ENCODE measurements around the gene SMIM43. TPM values are rescaled to one million over a fixed set of nuclear protein-coding genes. Genes with fewer than 3 reads are reported as not detected.
A peak's percentile ranks its signal among the peaks of the same experiment; 100 is the strongest.
"Not testable (repeated sequence)": the region's sequence is repeated elsewhere in the genome, so short reads cannot be mapped to it uniquely, and the experiment has no call there.

Gene SMIM43
- total RNA-seq, 1 experiment from 2014 or later: 0.29 TPM

DNA sequence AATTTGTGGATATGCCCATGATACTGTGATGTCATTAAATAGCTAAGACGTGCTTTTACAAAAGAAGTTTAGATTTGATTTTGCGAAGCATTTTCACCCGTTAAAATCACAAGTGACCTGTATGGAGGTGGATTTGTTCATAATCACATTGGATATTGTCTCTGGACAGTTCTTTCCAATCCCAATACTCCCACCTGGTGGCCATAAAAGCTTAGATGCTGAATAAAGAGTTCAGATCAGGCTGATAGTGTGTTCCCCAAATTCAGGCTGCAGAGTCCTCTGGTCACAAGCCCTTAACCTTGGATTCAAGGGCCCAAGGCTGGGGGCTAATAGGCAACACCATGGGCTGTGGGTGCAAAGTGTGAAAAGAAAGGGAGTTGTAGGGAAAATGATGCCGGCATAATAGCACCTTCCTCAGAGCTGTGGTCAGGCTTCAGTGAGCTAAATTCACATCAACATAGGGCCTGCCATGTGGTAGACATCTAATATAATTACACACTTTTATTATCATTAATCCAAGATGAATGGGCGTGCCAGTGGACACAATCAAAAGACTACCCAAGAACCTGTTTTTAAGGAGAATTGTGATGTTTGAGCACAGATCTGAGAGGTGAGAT is 28.1 kb downstream of the SMIM43 start:
- peak; percentile 32 for DNase-seq (ENCODE audit: low read depth)

DNA sequence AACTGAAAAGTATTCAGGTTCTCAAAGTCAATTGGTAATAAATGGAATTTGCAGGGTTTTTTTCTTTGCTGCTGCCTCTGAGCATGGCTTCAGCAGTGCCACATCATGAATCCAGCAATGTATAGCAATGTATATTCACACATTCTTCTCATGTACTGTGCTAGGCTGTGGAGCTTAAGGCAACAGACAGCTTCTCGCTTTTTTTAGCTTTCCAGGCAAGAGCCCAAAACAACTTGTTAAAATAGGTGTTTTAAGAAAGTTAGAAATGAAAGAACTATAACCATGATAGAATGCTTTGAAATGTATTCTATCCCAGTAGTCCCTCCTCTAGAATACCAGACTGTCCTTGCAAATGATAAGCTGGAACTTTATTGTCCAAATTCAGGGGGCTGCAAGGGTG is 30.4 kb downstream of the SMIM43 start:
- no peak for DNase-seq (ENCODE audit: low read depth)

DNA sequence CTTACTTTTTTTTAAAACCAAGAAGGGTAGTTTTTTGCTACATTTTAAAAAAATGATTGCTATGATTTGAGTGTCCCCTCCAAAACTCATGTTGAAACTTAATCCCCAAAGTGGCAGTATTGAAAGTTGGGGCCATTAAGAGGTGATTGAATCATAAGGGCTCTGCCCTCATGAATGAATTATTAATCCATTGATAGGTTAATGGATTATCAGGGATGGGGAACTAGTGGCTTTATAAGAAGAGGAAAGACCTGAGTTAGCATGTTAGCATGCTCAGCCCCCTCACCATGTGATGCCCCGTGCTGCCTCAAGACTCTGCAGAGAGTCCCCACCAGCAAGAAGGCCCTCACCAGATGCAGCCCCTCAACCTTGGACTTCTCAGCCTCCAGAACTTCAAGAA is 31.0 kb downstream of the SMIM43 start:
- no peak for DNase-seq (ENCODE audit: low read depth)

DNA sequence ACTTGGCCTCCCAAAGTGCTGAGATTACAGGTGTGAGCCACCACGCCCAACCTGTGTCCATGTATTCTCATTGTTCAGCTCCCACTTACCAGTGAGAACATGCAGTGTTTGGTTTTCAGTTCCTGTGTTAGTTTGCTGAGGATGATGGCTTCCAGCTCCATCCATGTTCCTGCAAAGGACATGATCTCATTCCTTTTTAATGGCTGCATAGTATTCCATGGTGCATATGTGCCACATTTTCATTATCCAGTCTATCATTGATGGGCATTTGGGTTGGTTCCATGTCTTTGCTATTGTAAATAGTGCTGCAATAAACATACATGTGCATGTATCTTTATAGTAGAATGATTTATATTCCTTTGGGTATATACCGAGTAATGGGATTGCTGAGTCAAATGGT is 35.2 kb downstream of the SMIM43 start:
- not testable (repeated sequence) for DNase-seq (ENCODE audit: low read depth)

DNA sequence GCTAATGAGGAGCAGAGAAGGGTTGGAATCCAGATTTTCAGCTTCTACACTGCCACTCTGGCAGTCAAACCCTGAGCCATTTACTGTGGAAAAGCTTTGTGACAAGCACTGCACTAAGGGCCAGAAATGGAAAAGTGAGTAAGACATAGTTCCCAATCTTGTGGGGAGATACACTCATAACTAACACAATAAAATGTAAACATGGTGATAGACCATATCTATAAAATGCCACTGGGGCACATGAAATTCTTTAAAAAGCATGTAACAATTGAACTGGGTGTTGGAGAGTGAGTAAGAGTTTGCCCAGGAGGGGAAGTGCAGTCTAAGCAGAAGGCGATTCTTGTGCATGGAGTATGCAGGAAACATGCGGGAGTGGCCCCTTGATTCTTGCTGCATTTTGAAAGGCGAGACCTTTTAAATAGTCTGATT is 36.2 kb downstream of the SMIM43 start:
- DNase-seq (ENCODE audit: low read depth): peak; percentile 69

DNA sequence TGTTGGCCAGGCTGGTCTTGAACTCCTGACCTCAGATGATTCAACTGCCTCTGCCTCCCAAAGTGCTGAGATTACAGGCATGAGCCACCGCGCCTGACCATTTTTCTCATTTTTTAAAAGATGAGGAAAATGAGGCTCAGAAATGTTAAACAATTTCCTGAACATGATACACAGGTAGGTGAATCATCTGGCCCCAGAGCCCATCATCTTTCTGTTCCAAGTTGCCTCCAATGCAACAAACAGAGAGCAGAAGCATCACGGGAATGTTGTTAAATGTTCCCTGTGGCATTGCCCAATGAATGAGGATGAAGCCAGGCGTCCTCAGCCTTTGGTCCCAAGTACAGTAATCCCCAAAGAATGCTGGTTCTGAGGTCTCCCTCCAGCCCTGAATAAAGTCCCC is 36.9 kb downstream of the SMIM43 start:
- peak; percentile 30 for DNase-seq (ENCODE audit: low read depth)

DNA sequence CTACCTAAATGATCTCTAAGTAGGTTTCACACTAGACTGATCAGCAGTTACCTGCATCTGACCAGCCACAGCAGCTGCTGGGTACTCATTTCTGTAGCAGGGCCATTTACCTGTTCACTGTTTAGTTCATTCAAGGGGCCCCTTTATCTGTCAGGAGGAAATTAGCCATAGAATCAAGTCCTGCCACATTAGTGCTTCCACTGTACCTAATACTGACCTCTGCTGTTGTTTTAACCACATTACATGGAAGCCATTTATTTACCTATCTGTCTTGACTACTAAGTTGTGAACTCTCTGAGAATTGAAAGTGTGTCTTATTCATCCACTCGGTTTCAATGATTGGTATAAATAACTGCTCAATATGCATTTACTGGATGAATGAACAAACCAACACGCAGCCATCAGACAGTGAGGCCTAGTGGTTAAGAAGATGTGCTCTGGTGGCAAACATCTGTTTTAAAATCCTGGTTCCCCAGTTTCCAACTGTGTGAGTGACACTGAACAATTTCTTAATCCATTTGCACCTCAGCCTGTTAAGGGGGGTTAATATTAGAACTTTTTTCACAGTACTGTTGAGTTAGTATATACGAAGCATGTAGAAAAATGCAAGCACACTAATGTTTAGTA is 38.2 kb downstream of the SMIM43 start:
- peak; percentile 31 for DNase-seq (ENCODE audit: low read depth)

DNA sequence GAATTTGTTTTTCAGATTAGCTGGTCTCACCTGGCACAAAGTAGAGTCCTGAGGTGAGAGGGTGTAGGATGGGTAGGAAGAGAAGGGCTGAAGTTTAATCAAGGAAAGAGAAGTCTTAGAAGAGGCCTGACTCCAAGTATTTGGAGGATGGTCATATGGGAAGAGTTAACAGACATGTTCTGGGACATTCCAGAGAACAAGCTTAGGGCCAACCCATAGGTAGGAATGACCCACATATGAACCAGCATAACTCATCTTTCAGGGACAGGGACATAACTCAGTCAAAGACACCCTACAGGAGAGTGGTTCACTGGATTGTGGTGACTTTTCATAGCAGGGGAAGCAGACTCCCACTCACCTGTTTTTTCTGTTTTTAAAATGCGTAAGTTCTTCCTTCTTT is 40.3 kb downstream of the SMIM43 start:
- DNase-seq (ENCODE audit: low read depth): no peak

DNA sequence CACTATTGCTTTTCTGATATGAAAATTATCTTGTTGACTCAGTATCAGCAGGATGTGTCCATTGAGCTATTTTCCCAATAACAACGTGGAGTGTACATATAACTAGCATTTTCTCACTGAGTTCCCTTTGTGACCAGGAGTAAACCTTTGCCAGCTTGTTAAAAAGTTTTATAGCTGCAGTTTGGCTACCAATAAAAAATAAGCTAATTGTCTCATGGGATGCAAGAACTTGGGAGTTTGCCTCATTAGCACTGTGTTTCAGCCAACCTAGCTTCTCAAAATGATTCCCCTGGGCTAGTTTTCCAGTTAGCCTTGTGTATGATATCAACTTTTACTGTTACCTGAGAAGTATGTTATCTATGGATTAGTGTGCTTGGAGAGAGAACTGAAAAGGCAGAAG is 43.3 kb downstream of the SMIM43 start:
- DNase-seq (ENCODE audit: low read depth): no peak

DNA sequence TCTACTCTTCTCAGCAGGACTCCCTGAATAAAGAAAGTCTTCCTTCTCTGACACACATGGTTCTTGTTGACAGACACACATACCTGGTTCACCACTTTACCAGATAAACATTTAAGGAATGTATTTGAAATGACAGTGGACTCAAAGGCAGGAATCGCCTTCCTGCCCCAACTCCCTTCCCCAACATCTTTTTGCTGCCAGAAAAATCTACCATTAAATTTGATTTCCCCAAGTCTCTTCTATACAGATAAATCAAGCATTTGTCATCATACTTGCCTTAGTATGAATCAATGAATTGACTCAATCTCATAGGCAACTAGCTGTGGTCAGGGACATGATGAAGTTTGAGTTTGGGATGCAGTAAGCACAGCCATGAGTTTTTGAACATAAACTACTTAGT is 44.9 kb downstream of the SMIM43 start:
- no peak for DNase-seq (ENCODE audit: low read depth)

DNA sequence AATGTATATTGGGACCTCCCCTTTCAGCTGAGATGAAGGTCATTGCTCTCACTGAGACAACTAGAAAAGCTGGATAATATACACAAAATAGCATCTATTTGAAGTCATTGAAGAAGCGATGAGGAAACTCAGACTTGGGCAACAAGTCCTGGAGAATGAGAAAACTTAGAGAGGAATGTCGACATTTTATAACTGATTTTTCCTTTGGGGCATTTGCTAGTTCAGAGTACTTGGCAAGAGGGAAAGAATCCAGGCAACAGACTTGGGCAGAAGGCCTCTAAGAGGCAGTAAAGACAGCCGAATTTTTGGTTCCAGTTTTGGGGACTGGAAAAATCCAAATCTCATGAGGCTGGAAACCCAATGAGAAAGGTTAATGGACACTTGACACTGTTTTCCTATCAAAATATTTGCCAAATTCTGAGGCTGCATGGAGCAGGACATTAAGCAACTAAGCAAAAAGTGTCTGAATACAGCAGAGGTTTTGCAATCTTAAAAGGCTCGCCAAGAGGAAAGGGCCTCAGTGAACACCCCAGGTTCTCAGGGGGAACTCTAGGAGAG is 47.2 kb downstream of the SMIM43 start:
- DNase-seq (ENCODE audit: low read depth): no peak

DNA sequence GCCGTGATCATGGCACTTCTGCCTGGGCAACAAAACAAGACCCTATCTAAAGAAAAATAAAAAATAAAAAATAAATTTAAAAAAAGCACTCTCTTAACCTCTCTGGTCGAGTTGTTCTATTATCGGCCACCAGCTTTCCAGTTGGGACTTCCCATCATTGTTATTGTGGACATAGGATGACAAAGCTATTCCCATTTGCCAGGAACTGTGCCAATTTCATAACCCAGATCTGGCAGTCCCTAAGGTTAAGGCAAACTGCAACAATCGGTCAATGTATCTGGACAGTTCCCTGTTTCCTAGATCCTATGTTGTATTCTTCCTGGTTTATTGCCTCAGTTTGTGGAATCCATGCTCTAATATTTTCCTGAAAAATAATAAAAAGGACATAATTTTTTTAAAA is 50.4 kb downstream of the SMIM43 start:
- DNase-seq (ENCODE audit: low read depth): no peak

DNA sequence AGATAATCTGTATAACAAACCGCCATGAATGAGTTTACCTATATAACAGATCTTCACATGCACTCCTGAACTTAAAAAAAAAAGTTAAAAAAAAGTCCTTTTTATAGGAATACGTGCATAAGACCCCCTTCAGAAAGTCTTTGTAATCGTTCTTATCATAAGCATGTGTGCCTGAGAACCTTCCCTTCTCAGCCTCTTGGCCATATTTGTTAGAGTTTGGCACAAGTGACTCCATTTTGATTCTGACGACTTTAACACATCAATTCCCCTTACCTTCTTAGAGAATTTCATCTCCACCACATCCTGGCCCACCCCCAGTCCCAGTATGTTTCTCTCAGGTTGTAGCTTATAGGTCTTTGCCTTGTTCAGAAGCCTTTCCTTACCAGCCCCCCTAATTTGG is 52.2 kb downstream of the SMIM43 start:
- DNase-seq (ENCODE audit: low read depth): no peak

DNA sequence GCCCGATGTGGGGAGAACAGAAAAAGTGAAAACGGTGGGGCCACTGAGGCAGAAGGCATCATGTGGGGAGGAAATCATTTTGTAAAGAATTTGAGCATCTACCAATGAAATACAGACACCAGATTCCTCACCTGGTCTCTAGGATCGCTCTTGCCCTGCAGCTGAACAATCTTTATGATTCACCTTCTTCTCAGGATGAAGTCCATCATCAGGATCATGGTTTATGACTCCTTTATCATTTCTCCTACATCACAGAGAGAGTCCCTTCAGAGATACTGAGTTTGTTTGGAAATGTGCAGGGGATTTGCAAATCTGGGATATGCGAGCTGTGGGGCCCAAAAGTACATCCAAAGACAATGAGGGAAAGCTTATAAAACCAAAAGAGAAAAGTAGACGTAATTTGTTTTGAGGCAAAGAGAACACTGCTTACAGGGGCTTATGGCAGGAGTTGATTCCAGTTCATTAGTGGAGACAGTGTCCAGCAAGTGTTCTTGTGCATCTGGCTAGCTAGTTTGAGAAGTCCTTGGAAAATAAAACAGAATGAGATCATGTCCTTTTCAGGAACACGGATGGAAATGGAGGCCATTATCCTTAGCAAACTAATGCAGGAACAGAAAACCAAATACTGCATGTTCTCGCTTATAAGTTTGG is 52.8 kb downstream of the SMIM43 start:
- DNase-seq (ENCODE audit: low read depth): no peak

DNA sequence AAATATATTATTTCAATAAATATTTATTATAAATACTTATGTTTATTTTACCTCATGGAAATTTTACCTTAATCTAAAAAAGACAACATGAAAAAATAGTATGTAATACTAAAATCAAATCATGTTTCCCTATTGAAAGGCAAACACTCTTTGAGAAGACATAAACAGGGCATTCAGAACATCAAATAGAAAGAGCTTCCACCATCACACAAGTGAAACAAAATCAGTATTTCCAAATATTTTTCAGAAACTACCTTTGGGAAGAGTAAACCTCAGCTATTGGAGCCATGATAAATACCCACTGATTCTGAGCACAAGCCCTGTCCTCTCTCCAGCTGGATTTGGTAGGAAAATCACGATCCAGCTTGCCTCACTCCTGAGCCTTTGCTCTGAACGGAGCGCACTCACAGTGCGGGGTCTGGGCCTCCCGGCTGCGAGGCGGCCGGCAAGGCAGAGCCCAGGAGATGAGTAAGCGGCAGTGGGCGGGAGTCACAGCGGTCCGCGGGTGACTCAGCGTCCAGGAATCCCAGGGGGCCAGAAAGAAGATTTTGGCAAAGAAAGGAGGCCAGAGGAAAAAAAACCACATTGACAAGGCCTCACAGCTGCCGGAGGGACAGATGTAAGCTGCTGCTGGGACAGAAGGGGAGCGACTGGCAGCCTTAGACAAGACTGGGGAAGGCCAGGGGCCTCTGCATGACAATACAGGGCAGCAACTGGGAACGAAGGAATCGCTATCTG is 53.5 kb downstream of the SMIM43 start:
- peak; percentile 93 for DNase-seq (ENCODE audit: low read depth)

DNA sequence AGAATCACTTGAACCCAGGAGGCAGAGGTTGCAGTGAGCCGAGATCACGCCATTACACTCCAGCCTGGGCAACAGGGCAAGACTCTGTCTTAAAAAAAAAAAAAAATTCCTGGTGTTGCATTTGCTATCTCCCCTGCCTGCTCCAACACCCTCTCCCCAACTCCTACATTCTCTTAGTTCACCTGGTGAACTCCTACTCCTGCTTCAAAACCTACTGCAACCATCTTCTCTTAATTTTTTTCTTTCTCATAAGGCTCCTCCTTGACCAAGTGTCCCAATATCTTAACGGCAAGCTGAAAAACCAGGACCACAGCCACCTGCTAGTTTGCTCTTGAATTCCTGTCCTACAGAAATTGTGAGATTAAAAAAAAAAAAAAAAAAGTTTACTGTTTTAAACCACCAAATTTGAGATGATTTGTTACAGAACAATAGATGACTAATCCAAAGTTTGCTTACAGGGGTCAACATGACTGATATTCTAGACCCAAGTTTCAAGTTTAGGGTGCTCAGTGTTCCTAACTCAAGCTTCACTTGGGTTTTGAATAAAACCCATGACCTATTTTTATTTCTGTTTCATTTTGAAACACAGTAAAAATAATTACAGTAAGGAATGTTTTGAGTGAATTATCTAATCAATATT is 55.1 kb downstream of the SMIM43 start:
- DNase-seq (ENCODE audit: low read depth): no peak

Other genes with a start within 250 kb of the SMIM43 start
- 177 and 189 TPM in 2 replicates for gene ANXA5, start 68.2 kb downstream of the SMIM43 start, total RNA-seq (2014; rRNA removed; shearing (Covaris generic))
- gene EXOSC9, start 36.2 kb upstream of the SMIM43 start, total RNA-seq (2014; rRNA removed; shearing (Covaris generic)): 71.6 and 73.5 TPM in 2 replicates
- gene CCNA2, start 58.7 kb upstream of the SMIM43 start, total RNA-seq (2014; rRNA removed; shearing (Covaris generic)): 124 and 154 TPM in 2 replicates
- 12.7 and 24.1 TPM in 2 replicates for gene BBS7, start 105.3 kb upstream of the SMIM43 start, total RNA-seq (2014; rRNA removed; shearing (Covaris generic))
- gene TRPC3, start 186.9 kb upstream of the SMIM43 start, total RNA-seq (2014; rRNA removed; shearing (Covaris generic)): 1.1 and 1.3 TPM in 2 replicates